Right lobe of liver (tissue), 4 donors: Measurements from ENCODE around the gene TRAF3.

Experiments
- CTCF ChIP-seq, 4 donors: fragments of 200-600 bp in 3 of 4; fragments of 450-650 bp in 1 of 4; IDR thresholded peaks; one replicate each; pipeline versions ENCODE4 v1.5.1 to v1.8.0; 2016 to 2022; ENCODE audit warnings: antibody characterized with exemption in 4 of 4, mild to moderate bottlenecking in 2 of 4
- POLR2A ChIP-seq: fragments of 450-650 bp; IDR thresholded peaks from one replicate; pipeline ENCODE4 v1.6.1; 2017; ENCODE audit warnings: antibody characterized with exemption, mild to moderate bottlenecking
- donor health status: DM: no; HTN: no; CAD: no.
- donor health status: DM: no; HTN: no; CAD: no.
- donor health status: DM: no; HTN: yes; CAD: no.

- TF ChIP-seq CTCF (IDR thresholded peaks at IDR 0.05) (peak in 1 of 4 donors; percentile 22), POLR2A (no peak)
These were observed 162.7 kb downstream of the TRAF3 start for GRCh38 chr14:102939820-102940561.
